ENCODE data around the gene TNFRSF1A.

Gene TNFRSF1A

DNA sequence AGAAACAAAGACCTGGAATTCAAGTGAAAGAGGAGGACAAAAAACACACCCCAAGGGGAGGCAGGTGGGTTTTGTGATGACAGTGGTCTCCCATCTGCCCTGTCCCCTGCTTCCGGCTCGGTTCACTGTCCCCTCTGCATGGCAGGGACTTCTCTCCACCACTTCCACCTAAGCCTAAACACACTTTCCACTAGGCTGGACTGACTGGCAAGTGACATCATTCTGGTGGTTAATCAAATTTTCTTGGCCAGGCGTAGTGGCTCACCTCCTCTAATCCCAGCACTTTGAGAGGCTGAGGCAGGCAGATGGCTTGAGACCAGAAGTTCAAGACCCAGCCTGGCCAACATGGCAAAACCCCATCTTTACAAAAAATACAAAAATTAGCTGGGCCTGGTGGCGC, 19.5 kb downstream of the TNFRSF1A start:
- Histone ChIP-seq H3K27ac (no peak overlapping the region), H3K4me1 (ENCODE audit: low read depth, poor library complexity, severe bottlenecking) (peaks cover 12% of the 10 kb centered on the region), H3K4me2 (no peak overlapping the region), H2AFZ (ENCODE audit: low read depth) (no peak overlapping the region), H3K9ac (no peak overlapping the region), H4K20me1 (ENCODE audit: insufficient read depth) (no peaks in the 10 kb centered on the region), H3K4me3 (IDR thresholded peaks at IDR 0.05; ENCODE audit: insufficient read depth, low read depth, low read length) (no peak overlapping the region), H3K79me2 (ENCODE audit: insufficient read depth, low read depth) (no peaks in the 10 kb centered on the region), H3K36me3 (ENCODE audit: insufficient read depth) (no peaks in the 10 kb centered on the region), H3K27me3 (ENCODE audit: insufficient read depth, low read depth) (no peaks in the 10 kb centered on the region; the same call in 1 of the 2 replicates)
- TF ChIP-seq, protein P1, sequence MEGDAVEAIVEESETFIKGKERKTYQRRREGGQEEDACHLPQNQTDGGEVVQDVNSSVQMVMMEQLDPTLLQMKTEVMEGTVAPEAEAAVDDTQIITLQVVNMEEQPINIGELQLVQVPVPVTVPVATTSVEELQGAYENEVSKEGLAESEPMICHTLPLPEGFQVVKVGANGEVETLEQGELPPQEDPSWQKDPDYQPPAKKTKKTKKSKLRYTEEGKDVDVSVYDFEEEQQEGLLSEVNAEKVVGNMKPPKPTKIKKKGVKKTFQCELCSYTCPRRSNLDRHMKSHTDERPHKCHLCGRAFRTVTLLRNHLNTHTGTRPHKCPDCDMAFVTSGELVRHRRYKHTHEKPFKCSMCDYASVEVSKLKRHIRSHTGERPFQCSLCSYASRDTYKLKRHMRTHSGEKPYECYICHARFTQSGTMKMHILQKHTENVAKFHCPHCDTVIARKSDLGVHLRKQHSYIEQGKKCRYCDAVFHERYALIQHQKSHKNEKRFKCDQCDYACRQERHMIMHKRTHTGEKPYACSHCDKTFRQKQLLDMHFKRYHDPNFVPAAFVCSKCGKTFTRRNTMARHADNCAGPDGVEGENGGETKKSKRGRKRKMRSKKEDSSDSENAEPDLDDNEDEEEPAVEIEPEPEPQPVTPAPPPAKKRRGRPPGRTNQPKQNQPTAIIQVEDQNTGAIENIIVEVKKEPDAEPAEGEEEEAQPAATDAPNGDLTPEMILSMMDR (conservative IDR thresholded peaks at IDR 0.05; ENCODE audit: low read depth, low read length): no peak

DNA sequence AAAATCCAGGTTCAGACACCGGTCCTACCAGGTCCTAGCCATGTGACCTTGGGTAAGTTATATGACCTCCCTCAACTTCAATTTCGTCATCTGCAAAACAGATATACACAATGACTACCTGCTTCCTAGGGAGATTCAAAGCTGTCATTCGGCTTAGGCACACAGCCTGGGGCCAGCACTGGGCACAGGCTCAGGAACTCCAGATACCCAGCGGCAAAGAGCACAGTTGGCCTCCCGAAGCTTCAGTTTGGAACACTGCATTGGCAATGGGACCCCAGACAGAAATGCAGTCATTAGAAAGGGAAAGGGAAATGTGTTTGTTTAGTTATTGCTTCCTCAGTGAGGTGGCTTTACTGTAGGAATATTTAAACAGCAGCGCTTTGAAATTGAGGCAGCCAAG, 20.0 kb downstream of the TNFRSF1A start:
- Histone ChIP-seq H3K27me3 (ENCODE audit: insufficient read depth, low read depth) (no peaks in the 10 kb centered on the region; the same call in 1 of the 2 replicates), H3K4me1 (ENCODE audit: low read depth, poor library complexity, severe bottlenecking) (peaks cover 12% of the 10 kb centered on the region), H3K4me3 (IDR thresholded peaks at IDR 0.05; ENCODE audit: insufficient read depth, low read depth, low read length) (no peak overlapping the region), H3K9ac (no peak overlapping the region), H3K36me3 (ENCODE audit: insufficient read depth) (no peaks in the 10 kb centered on the region), H3K27ac (no peak overlapping the region), H2AFZ (ENCODE audit: low read depth) (no peak overlapping the region), H3K4me2 (no peak overlapping the region), H3K79me2 (ENCODE audit: insufficient read depth, low read depth) (no peaks in the 10 kb centered on the region), H4K20me1 (ENCODE audit: insufficient read depth) (no peaks in the 10 kb centered on the region)
- TF ChIP-seq, protein P1 (conservative IDR thresholded peaks at IDR 0.05; ENCODE audit: low read depth, low read length): no peak

DNA sequence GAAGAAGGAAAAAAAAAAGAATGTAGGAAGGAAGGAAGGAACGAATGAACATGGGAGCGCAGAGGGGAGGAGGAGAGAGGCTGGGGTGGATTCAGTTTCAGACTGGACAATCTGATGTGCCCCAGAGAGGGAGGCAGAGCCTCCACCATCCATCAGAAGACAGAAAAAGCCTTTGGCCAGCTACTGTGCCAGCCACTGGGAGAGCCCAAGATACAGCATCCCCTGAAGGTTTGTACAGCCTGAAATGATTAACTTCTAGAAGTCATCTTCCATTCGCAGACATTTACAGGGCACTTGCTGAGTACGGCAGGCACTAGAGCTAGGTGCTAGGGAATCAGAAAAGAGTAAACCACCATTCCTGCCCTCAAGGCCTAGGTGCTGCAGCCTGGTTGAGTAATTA, 22.4 kb downstream of the TNFRSF1A start:
- H4K20me1 ChIP-seq (ENCODE audit: insufficient read depth): no peaks in the 10 kb centered on the region
- H3K27ac ChIP-seq: no peak overlapping the region

DNA sequence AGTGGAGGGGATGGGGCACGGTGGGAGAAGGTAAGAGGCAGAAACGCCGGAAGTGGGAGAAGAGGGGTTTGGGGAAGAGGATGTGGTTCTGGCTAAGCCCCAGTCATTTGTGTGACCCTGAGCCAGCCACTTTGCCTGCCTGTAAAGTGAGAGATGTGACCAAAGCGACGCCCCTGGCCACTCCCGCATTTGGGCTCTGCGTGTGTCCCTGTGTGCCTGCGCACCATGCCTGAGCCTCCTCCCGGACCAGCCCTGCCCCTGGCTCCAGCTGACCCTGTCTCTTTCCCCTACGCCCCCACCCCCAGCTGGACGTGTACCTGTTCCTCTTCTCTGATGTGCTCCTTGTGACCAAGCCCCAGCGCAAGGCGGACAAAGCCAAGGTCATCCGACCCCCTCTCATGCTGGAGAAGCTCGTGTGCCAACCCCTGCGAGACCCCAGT, 23.4 kb downstream of the TNFRSF1A start:
- no peak overlapping the region for H3K27ac ChIP-seq
- no peak overlapping the region for H3K9ac ChIP-seq
- H3K4me2 ChIP-seq: no peak overlapping the region
- no peaks in the 10 kb centered on the region for H4K20me1 ChIP-seq (ENCODE audit: insufficient read depth)
- H3K36me3 ChIP-seq (ENCODE audit: insufficient read depth): no peaks in the 10 kb centered on the region
- H3K4me1 ChIP-seq (ENCODE audit: low read depth, poor library complexity, severe bottlenecking): peaks cover 8% of the 10 kb centered on the region
- no peak overlapping the region for H2AFZ ChIP-seq (ENCODE audit: low read depth)
- H3K79me2 ChIP-seq (ENCODE audit: insufficient read depth, low read depth): no peaks in the 10 kb centered on the region
- no peaks in the 10 kb centered on the region; the same call in 1 of the 2 replicates for H3K27me3 ChIP-seq (ENCODE audit: insufficient read depth, low read depth)
- TF ChIP-seq, protein P1 (conservative IDR thresholded peaks at IDR 0.05; ENCODE audit: low read depth, low read length): no peak
- H3K4me3 ChIP-seq (IDR thresholded peaks at IDR 0.05; ENCODE audit: insufficient read depth, low read depth, low read length): no peak overlapping the region

More for the DNA sequence above, 22.4 kb downstream of the TNFRSF1A start:
- Histone ChIP-seq H2AFZ (ENCODE audit: low read depth) (no peak overlapping the region), H3K36me3 (ENCODE audit: insufficient read depth) (no peaks in the 10 kb centered on the region), H3K79me2 (ENCODE audit: insufficient read depth, low read depth) (no peaks in the 10 kb centered on the region), H3K27me3 (ENCODE audit: insufficient read depth, low read depth) (no peaks in the 10 kb centered on the region; the same call in 1 of the 2 replicates), H3K4me2 (no peak overlapping the region), H3K9ac (no peak overlapping the region), H3K4me1 (ENCODE audit: low read depth, poor library complexity, severe bottlenecking) (peaks cover 12% of the 10 kb centered on the region), H3K4me3 (IDR thresholded peaks at IDR 0.05; ENCODE audit: insufficient read depth, low read depth, low read length) (no peak overlapping the region)
- TF ChIP-seq, protein P1 (conservative IDR thresholded peaks at IDR 0.05; ENCODE audit: low read depth, low read length): no peak

All from KMS-11 (cell line).